GM12874 (cell line): ENCODE data around the gene CASTOR1.

Experiments
- TF ChIP-seq, protein P1 (sequence below): IDR thresholded peaks from 2 replicates; pipeline ENCODE4 v1.5.1; 2011; ENCODE audit warnings: low read depth, mild to moderate bottlenecking, control low read depth, low read length, moderate library complexity; ENCODE audit not compliant: insufficient read depth

CASTOR1 gene

DNA sequence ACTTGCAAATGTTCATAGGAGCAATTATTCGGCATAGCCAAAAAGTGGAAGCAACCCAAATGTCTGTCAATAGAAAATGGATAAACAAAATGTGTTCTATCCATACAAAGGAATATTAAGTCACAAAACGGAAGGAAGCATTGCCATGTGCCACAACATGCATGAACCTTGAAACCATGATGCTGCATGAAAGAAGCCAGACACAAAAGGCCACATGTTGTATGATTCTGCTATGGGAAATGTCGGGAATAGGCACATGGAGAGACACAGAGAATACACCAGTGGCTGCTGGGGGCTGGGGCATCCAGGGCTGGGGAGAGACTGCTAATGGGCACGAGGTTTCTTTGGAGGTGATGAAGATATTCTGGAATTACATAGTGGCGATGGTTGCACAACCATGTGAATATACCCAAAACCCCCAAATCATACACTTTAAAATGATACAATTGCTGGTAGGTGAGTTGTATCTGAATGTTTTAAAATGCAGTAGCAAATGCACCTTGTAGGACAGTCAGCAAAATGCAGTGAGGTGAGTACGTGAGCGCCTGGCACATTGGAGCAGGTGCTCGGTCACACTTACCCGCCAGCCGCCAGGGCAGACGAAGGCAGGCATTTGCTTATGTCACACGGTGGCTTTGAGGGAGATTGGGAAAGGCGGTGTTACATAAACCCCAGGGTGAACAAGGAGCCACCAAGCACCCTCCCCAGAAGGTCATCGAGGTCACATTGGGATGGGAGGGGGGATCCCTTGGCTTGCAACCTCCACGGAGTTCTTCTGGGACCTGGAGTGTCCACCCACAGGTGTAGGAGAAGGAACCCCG, 16.3 kb downstream of the CASTOR1 start:
- TF ChIP-seq, protein P1, sequence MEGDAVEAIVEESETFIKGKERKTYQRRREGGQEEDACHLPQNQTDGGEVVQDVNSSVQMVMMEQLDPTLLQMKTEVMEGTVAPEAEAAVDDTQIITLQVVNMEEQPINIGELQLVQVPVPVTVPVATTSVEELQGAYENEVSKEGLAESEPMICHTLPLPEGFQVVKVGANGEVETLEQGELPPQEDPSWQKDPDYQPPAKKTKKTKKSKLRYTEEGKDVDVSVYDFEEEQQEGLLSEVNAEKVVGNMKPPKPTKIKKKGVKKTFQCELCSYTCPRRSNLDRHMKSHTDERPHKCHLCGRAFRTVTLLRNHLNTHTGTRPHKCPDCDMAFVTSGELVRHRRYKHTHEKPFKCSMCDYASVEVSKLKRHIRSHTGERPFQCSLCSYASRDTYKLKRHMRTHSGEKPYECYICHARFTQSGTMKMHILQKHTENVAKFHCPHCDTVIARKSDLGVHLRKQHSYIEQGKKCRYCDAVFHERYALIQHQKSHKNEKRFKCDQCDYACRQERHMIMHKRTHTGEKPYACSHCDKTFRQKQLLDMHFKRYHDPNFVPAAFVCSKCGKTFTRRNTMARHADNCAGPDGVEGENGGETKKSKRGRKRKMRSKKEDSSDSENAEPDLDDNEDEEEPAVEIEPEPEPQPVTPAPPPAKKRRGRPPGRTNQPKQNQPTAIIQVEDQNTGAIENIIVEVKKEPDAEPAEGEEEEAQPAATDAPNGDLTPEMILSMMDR, result no peak

DNA sequence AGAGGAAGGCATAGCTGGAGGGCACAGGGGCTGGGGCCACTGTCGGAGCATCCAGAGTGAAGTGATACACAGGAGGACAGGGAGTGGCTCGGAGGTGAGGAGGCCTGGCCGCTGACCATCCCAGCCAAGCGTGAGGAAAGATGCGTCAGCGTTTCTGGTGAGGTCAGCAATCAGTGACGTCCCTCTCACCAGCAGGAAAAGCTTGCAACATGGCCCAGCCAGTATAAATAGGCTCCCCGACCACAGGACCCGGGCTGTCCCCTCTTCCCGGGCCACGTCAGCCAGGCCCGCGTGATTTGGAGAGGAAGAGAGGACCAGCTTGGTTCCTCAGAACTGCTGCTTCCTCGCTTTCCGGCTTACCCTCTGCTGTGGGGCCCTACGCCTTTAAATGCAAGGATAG, 18.5 kb downstream of the CASTOR1 start:
- TF ChIP-seq, protein P1, result no peak

DNA sequence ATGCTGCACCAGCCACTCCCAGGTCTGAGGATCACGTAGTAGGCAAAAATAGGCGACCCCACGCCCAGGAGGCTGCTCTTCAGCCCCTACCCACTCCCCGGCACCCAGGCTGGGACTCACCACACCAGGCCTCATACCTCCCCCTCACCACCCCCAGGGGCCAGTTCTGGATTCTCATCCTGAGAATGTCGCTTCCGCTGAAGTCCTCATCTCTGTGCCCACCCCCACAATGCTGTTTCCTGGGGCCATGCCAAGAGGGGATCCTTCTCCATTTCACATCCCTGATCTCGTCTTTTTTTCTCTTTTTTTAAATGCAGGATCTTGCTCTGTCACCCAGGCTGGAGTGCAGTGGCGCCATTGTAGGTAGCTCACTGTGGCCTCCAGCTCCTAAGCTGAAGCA, 21.0 kb downstream of the CASTOR1 start:
- TF ChIP-seq, protein P1, result no peak

DNA sequence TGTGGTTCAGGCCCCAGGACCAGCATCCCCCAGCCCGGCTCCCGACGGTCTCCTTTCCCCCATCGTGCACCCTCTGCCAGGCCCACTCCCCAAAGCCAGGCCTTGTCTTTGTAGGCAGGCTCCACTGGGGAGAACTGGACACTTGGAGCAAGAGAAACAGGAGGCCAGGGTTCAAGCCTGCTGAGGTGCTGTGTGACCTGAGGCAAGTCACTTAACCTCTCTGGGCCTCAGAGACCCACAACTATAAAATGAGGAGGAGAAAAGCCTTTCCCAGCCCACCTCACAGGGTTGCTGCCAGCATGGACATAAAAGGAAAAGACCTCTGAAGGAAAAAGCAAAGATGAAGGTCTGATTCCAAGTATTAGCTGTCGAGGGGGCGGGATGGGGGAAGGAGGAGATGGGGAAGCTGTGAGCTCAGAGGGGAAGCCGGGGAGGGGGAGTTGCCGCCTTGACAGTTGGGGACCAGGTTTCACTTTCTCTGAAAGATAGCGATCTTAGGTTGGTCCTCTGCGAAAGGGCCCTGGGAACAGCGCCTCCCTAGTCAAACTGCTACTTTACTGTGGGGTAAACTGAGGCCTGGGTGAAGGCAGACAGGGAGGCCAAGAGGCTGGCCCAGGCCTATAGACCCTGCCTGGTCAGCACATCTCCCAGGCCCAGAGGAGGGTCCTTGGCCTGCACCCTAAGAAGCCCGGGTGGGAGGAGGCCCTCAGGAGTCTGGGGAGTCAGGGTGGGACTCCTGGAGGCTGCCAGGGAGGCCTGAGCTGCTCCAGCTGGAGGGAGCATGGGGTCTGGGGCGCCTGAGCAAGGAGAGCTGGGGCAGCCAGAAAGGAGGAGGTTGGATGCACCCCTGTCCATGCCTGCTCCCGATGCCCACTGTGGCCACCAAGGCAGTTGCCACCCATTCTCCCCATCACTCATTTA, 21.7 kb downstream of the CASTOR1 start:
- TF ChIP-seq, protein P1, result no peak

DNA sequence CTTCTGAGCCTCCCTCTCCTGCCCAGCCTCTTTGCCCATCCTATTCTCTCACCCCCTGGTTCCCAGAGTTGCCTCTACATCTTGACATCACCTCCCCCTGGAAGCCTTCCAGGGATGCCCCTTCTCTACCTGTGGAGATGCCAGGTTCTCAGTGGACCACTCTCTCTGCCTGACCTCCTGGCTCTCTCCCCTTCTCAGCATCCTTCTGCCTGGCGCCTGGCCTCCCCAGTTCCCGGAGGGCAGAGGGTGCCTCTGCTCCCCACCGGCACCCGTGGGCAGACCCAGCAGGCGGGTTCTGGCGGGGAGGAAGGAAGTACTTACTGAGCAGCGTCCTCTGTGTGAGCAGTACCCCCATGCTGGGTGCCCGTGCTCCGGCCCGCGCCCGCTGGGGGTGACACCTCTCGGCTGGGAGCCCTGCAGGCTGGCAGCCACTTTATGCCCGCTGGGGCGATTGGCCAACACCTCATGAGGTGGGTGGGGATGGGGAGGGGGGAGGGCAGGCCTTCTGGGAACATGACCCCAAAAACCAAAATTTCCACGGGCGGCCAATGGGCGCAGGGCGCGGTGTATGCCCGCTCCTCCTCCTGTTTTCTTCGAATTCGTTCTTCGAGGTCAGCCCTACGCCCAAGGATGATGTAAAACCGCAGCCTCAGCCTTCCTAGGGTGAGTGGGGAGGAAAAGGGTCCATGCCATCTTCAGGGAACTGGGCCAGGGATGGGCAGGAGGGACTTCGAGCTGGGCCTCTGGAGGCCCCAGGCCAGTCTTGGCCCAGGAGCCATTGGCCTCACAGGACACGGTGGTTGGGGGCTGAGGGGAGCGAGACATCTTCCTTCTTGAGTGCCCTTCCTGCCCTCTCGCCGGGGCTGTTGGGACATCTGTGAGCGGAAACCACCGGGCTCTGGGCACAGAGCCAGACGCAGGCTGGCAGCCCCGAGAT, 22.6 kb downstream of the CASTOR1 start, which contains the start of gene OSM:
Gene OSM, minus strand, starts transcription at position 407 of the 937 bp plus-strand sequence. Its CDS starts 52 bp downstream, at position 355.
- TF ChIP-seq, protein P1, result no peak

DNA sequence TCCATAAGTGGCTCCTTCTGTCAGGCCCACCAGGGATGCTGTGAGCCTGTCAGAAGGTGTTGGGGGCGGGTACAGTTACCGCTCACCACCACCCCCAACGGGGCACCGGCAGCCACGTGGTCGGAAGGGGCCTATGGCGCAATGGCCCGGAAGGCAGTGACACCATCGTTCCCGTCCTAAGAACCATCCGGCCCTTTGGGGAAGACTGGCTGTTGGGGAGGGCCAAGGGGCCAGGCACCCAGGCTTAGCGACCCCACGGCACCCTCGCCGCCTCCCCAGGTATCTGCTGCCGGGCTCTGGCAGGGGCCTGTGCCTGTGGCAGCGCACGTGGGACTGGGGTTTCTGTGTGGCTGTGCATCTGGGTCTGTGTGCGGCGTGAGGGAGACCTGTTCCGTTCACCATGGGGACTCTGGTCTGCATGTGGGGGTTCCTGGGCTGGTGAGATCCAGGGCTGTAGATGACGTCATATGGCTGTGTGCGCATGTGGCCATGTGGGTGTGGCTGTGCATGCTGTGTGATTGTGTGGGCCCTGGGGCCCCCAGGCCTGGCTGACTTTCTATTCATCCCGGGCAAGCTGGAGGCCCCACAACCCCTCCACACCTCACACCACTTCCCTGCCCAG, 23.4 kb downstream of the CASTOR1 start:
- TF ChIP-seq, protein P1, result no peak
